CD4-positive, alpha-beta T cell treated with Interleukin-4 for 1 hour (primary cell): ENCODE measurements around the gene TMPRSS2.

Source experiments
- DNase-seq, 2 donors: peaks; one replicate each; pipeline ENCODE4 v3.0.0-alpha.2; 2020 to 2022

TMPRSS2 gene

GRCh38 chr21:41446586-41446985 lies 61.4 kb downstream of the TMPRSS2 start:
- no peak for DNase-seq

- no peak for DNase-seq
These were observed 62.5 kb downstream of the TMPRSS2 start for GRCh38 chr21:41445465-41445862.

- no peak for DNase-seq
These were observed 63.1 kb downstream of the TMPRSS2 start for GRCh38 chr21:41444703-41445464.

GRCh38 chr21:41443562-41443961 lies 64.4 kb downstream of the TMPRSS2 start:
- no peak for DNase-seq

- DNase-seq = no peak
These were observed 65.3 kb downstream of the TMPRSS2 start for GRCh38 chr21:41442481-41443186.

- no peak for DNase-seq
These were observed 66.4 kb downstream of the TMPRSS2 start for GRCh38 chr21:41441546-41441945.

- no peak for DNase-seq
These were observed 68.7 kb downstream of the TMPRSS2 start for GRCh38 chr21:41439248-41439647.

- no peak for DNase-seq
These were observed 69.4 kb downstream of the TMPRSS2 start for GRCh38 chr21:41438425-41439113.

- no peak for DNase-seq
These were observed 70.2 kb downstream of the TMPRSS2 start for GRCh38 chr21:41437729-41438128.

- DNase-seq = no peak
These were observed 72.3 kb downstream of the TMPRSS2 start for GRCh38 chr21:41435706-41436105.

GRCh38 chr21:41433566-41433965 lies 74.4 kb downstream of the TMPRSS2 start:
- DNase-seq = no peak

GRCh38 chr21:41432562-41433460 lies 75.1 kb downstream of the TMPRSS2 start:
- no peak for DNase-seq

GRCh38 chr21:41431788-41432548 lies 76.0 kb downstream of the TMPRSS2 start:
- DNase-seq = peak in 1 of 2 donors; percentile 50

- no peak for DNase-seq
These were observed 78.0 kb downstream of the TMPRSS2 start for GRCh38 chr21:41429925-41430491.

GRCh38 chr21:41429305-41429704 lies 78.7 kb downstream of the TMPRSS2 start:
- no peak for DNase-seq

GRCh38 chr21:41428847-41429246 lies 79.1 kb downstream of the TMPRSS2 start:
- no peak for DNase-seq

GRCh38 chr21:41428311-41428710 lies 79.6 kb downstream of the TMPRSS2 start:
- DNase-seq = no peak

- no peak for DNase-seq
These were observed 80.4 kb downstream of the TMPRSS2 start for GRCh38 chr21:41427556-41427955.

GRCh38 chr21:41426676-41427404 lies 81.1 kb downstream of the TMPRSS2 start:
- no peak for DNase-seq

GRCh38 chr21:41425954-41426675 lies 81.8 kb downstream of the TMPRSS2 start, which contains the start of gene MX1:
TSS of gene MX1 (plus strand) at chr21:41426239. CDS start at chr21:41432071, 5,832 bp downstream.
- peak; percentile 86 to 87 for DNase-seq
